Measurements from ENCODE around the gene PAAF1. TPM values are rescaled to one million over a fixed set of nuclear protein-coding genes. Genes with fewer than 3 reads are reported as not detected.

Gene PAAF1
- total and polyA plus RNA-seq, 10 of the 15 experiments (the other 5 are each of a cell fraction or from before 2014, with no cell fraction given), result 13.7 to 70.6 (median 29.1) TPM

DNA sequence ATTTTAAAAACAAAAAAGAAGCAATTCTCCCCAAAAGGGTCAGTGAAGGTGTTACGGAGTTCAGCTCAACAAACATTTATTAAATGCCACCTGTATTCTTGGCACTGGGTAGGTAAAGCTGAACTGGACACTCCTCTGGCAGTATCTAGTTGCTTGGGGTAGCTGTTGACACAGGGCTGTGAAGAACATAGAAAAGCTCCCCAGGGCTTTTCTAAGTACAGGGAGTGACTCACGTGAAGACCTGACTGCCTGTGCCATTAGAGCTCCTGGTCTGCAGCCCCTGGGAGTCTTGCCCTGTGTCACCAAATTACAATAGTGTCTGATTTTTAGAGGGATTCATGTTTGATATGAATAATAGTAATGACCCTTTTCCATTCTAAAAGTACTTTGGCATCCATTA is 43.7 kb upstream of the PAAF1 start:
- RAD21 ChIA-PET (ENCODE audit: unreplicated experiment), result no interaction called here

More for the DNA sequence above, 43.7 kb upstream of the PAAF1 start:
- H4K20me1 ChIP-seq (ENCODE audit: control insufficient read depth, insufficient read depth), result no peaks in the 10 kb centered on the region
- H3K4me3 ChIP-seq, result no peak overlapping the region
- 98% methylated on average over 2 of the region's 2 CpGs for WGBS (ENCODE audit: insufficient coverage, insufficient replicate concordance, low lambda C conversion rate, missing lambda C conversion rate)
- no peak for FAIRE-seq
- no peaks in the 10 kb centered on the region for H3K27me3 ChIP-seq (replicated peaks in 1 of 2; ENCODE audit: control insufficient read depth in 2 of 2, insufficient read depth in 2 of 2, low read length in 1 of 2)
- no peaks in the 10 kb centered on the region for H3K79me2 ChIP-seq (ENCODE audit: control insufficient read depth, insufficient read depth, low read length)
- no TSS peak for BruUV-seq (replicated peaks)
- no peak for ATAC-seq
- ChIA-PET POLR2A (interaction anchor here (0.6 kb wide), 2 partner anchors 40 to 248 kb away, joined by 3 to 4 read pairs; no protein-coding TSS in a partner anchor), SMC1A (ENCODE audit: uncharacterized antibody, unreplicated experiment) (interaction anchor here (0.5 to 1.1 kb wide), 2 partner anchors 10 to 14 kb away, joined by 3 read pairs; no protein-coding TSS in a partner anchor), CTCF (no interaction called here)
- no peak overlapping the region for H3K4me2 ChIP-seq (ENCODE audit: control insufficient read depth, insufficient read depth)
- in situ Hi-C loops (cut with MboI) (no loop called here), intact Hi-C loops (cut with micrococcal nuclease; ENCODE audit: unreplicated experiment) (no loop called here)
- no peak overlapping the region for H3K27ac ChIP-seq (ENCODE audit: control insufficient read depth, insufficient read depth)
- TF ChIP-seq, protein P1, sequence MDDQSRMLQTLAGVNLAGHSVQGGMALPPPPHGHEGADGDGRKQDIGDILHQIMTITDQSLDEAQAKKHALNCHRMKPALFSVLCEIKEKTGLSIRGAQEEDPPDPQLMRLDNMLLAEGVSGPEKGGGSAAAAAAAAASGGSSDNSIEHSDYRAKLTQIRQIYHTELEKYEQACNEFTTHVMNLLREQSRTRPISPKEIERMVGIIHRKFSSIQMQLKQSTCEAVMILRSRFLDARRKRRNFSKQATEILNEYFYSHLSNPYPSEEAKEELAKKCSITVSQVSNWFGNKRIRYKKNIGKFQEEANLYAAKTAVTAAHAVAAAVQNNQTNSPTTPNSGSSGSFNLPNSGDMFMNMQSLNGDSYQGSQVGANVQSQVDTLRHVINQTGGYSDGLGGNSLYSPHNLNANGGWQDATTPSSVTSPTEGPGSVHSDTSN (IDR thresholded peaks at IDR 0.05; ENCODE audit: insufficient replicate concordance, low read depth, low read length), result no peak
- no peak for TF ChIP-seq CREM (IDR thresholded peaks at IDR 0.05; ENCODE audit: low read depth)
- TF ChIP-seq JUNB (IDR thresholded peaks at IDR 0.05), result no peak
- TF ChIP-seq IRF4 (IDR thresholded peaks at IDR 0.05; ENCODE audit: low read depth, low read length), result no peak
- TF ChIP-seq FOXK2 (IDR thresholded peaks at IDR 0.05), result no peak
- no peak for TF ChIP-seq EED (IDR thresholded peaks at IDR 0.05; ENCODE audit: low read depth)
- TF ChIP-seq, protein P2, sequence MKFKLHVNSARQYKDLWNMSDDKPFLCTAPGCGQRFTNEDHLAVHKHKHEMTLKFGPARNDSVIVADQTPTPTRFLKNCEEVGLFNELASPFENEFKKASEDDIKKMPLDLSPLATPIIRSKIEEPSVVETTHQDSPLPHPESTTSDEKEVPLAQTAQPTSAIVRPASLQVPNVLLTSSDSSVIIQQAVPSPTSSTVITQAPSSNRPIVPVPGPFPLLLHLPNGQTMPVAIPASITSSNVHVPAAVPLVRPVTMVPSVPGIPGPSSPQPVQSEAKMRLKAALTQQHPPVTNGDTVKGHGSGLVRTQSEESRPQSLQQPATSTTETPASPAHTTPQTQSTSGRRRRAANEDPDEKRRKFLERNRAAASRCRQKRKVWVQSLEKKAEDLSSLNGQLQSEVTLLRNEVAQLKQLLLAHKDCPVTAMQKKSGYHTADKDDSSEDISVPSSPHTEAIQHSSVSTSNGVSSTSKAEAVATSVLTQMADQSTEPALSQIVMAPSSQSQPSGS (IDR thresholded peaks at IDR 0.05; ENCODE audit: low read length), result no peak
- TF ChIP-seq E4F1 (IDR thresholded peaks at IDR 0.05; ENCODE audit: borderline replicate concordance, partially characterized antibody), result no peak
- TF ChIP-seq ZNF592 (IDR thresholded peaks at IDR 0.05), result no peak
- TF ChIP-seq CHD2 (IDR thresholded peaks at IDR 0.05; ENCODE audit: borderline replicate concordance, low read depth, low read length), result no peak
- no peak for TF ChIP-seq SP1 (IDR thresholded peaks at IDR 0.05; ENCODE audit: low read depth, low read length)
- no peak for TF ChIP-seq CBX3 (IDR thresholded peaks at IDR 0.05; ENCODE audit: borderline replicate concordance, low read depth)
- no peak for TF ChIP-seq DPF2 (IDR thresholded peaks at IDR 0.05)
- no peak for TF ChIP-seq CBFB (IDR thresholded peaks at IDR 0.05; ENCODE audit: low read depth)
- no peak for TF ChIP-seq POLR2AphosphoS5 (IDR thresholded peaks at IDR 0.05; ENCODE audit: low read length)
- H3K4me1 ChIP-seq (ENCODE audit: control insufficient read depth, insufficient read depth, low read length), result no peaks in the 10 kb centered on the region
- no peak for DNase-seq (ENCODE audit: low read depth, low spot score)
- H3K9me3 ChIP-seq (replicated peaks; ENCODE audit: control insufficient read depth, insufficient read depth, low read length), result no peaks in the 10 kb centered on the region
- H2AFZ ChIP-seq (ENCODE audit: control insufficient read depth, low read depth, low read length), result no peak overlapping the region
- H3K9ac ChIP-seq (ENCODE audit: control insufficient read depth, insufficient read depth, low read length), result no peak overlapping the region
- peaks cover 0 to 10% of the 10 kb centered on the region in 2 experiments; a peak in 2 of 4 replicates for H3K36me3 ChIP-seq (ENCODE audit: control insufficient read depth in 2 of 2, insufficient read depth in 2 of 2, low read length in 1 of 2)
